Neutrophil (primary cell): ENCODE data around the gene GNAQ.

Experiments used
- H3K27ac ChIP-seq: fragments of 200-600 bp; sonication (generic); 2 replicates; pipeline ENCODE4 v1.5.1; 2016; ENCODE audit warnings: mild to moderate bottlenecking, moderate library complexity
- H3K27me3 ChIP-seq: fragments of 200-600 bp; sonication (generic); 2 replicates; pipeline ENCODE4 v1.6.0; 2016; ENCODE audit warnings: mild to moderate bottlenecking
- H3K36me3 ChIP-seq: fragments of 200-600 bp; sonication (generic); 2 replicates; pipeline ENCODE4 v1.5.1; 2017
- H3K4me1 ChIP-seq, 2 experiments: fragments of 200-600 bp in 1 of 2; sonication (generic) in 1 of 2; 1 replicate in 1 of 2; 2 replicates in 1 of 2; pipeline versions ENCODE4 v1.5.1 to v1.6.1; 2013 to 2016; ENCODE audit warnings: low read depth in 1 of 2, low read length in 1 of 2, mild to moderate bottlenecking in 1 of 2, moderate library complexity in 1 of 2; ENCODE audit not compliant: control insufficient read depth in 1 of 2, insufficient read depth in 1 of 2
- H3K4me3 ChIP-seq, 2 experiments: fragments of 200-600 bp in 1 of 2; sonication (generic) in 1 of 2; 1 replicate in 1 of 2; 2 replicates in 1 of 2; pipeline ENCODE4 v1.5.1; 2013 to 2016; ENCODE audit warnings: low read depth in 1 of 2, low read length in 1 of 2, mild to moderate bottlenecking in 1 of 2, moderate library complexity in 1 of 2
- H3K9me3 ChIP-seq: fragments of 200-600 bp; sonication (generic); 2 replicates; pipeline ENCODE4 v1.5.1; 2016
- TF ChIP-seq, protein P1 (sequence below): fragments of 200-600 bp; sonication (generic); IDR thresholded peaks from 2 replicates; pipeline ENCODE4 v1.5.1; 2016; ENCODE audit warnings: antibody characterized with exemption

Gene GNAQ

GRCh38 chr9:77807846-77808750 is 223.5 kb downstream of the GNAQ start:
- Histone ChIP-seq H3K36me3 (peaks cover 30% of the 10 kb centered on the region), H3K9me3 (no peaks in the 10 kb centered on the region), H3K4me3 (no peak overlapping the region), H3K4me1 (peaks cover 28 to 49% of the 10 kb centered on the region in 2 experiments), H3K27me3 (no peaks in the 10 kb centered on the region), H3K27ac (peak overlapping the region; percentile 66)
- TF ChIP-seq, protein P1, sequence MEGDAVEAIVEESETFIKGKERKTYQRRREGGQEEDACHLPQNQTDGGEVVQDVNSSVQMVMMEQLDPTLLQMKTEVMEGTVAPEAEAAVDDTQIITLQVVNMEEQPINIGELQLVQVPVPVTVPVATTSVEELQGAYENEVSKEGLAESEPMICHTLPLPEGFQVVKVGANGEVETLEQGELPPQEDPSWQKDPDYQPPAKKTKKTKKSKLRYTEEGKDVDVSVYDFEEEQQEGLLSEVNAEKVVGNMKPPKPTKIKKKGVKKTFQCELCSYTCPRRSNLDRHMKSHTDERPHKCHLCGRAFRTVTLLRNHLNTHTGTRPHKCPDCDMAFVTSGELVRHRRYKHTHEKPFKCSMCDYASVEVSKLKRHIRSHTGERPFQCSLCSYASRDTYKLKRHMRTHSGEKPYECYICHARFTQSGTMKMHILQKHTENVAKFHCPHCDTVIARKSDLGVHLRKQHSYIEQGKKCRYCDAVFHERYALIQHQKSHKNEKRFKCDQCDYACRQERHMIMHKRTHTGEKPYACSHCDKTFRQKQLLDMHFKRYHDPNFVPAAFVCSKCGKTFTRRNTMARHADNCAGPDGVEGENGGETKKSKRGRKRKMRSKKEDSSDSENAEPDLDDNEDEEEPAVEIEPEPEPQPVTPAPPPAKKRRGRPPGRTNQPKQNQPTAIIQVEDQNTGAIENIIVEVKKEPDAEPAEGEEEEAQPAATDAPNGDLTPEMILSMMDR = no peak

DNA sequence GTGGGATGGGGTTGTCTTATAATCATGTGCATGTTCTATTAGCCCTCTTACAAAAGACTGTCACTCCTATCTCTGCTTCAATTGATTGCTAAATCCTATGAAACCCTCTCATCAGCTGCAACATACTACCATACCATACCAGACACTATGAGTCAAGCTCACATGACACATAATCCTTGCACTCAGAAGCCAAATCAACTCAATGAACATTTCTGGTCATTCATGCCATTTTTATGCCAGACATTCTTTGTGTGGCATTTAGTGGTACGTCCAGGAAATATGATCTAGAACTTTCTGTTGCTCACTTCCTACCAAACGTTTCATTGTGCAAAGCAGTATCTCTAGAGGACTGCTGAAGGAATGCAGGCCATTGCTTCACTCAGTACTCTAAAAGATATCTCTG is 224.3 kb downstream of the GNAQ start:
- TF ChIP-seq, protein P1 = no peak
- Histone ChIP-seq H3K36me3 (peaks cover 29% of the 10 kb centered on the region), H3K4me1 (peaks cover 28 to 52% of the 10 kb centered on the region in 2 experiments), H3K27ac (peak overlapping the region; percentile 66), H3K4me3 (no peak overlapping the region), H3K27me3 (no peaks in the 10 kb centered on the region), H3K9me3 (no peaks in the 10 kb centered on the region)

DNA sequence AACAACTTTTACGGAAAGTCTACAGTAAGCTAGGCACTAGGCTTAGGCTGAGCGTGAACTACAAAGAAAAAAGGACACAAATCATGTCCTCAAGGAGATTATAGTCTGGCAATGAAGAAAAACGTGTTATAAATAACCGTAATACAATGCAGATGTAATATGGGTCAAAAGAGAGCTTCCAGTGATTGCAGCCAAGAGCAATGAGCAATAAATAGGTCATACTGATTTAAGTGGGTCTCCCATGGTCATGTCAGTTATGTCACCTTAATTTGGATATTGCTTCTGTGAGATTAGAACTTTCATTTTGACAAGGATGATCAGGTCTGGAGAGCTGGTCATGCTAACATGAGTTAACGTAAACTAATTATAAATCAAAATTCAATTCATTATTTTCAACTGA is 224.9 kb downstream of the GNAQ start:
- H3K4me3 ChIP-seq = no peak overlapping the region
- H3K4me1 ChIP-seq = peaks cover 28 to 52% of the 10 kb centered on the region in 2 experiments
- TF ChIP-seq, protein P1 = no peak
- H3K9me3 ChIP-seq = no peaks in the 10 kb centered on the region
- no peaks in the 10 kb centered on the region for H3K27me3 ChIP-seq
- H3K27ac ChIP-seq = peak overlapping the region; percentile 66
- H3K36me3 ChIP-seq = peaks cover 24% of the 10 kb centered on the region

DNA sequence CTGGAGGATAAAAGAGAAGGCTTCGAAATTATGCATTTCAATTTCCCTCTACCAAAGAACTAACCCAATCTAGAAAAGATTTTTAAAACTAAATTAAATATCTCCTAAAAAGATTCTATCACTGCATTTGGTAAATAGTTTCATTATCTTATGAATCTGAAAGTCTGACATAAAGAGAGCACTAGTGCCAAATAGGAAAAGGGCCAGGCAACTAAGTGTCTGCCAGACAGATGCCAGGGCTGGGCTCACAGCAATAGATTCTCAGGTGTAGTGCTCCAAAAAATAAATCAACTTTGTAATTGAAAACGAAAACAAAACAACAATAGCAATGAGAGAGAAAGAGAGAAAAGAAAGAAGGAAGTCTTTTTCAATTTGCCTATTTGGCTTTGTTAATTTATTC is 225.8 kb downstream of the GNAQ start:
- TF ChIP-seq, protein P1 = no peak
- Histone ChIP-seq H3K27me3 (no peaks in the 10 kb centered on the region), H3K9me3 (no peaks in the 10 kb centered on the region), H3K36me3 (peaks cover 18% of the 10 kb centered on the region), H3K27ac (no peak overlapping the region), H3K4me3 (no peak overlapping the region), H3K4me1 (peaks cover 28 to 54% of the 10 kb centered on the region in 2 experiments)

DNA sequence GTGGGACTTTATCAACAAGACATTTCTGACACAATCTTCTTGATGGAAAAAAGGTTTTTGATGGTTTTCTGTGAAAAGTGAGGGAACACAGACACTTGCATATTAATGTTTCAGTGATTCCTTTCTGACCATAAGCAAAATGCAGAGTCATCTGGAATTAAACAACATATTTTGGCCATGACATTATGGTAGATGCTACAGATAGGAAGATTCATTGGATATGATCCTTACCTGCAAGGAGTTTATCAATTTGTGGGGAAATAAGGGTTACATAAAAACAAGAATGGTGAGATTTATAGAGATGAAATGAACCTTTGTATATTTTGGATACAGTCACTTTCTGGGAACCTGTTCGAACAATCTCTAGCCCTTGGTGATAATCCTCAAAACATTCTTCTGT is 228.2 kb downstream of the GNAQ start:
- peaks cover 41 to 63% of the 10 kb centered on the region in 2 experiments for H3K4me1 ChIP-seq
- TF ChIP-seq, protein P1 = no peak
- H3K9me3 ChIP-seq = no peaks in the 10 kb centered on the region
- peak overlapping the region; percentile 32 for H3K27ac ChIP-seq
- no peak overlapping the region for H3K4me3 ChIP-seq
- H3K27me3 ChIP-seq = no peaks in the 10 kb centered on the region
- no peaks in the 10 kb centered on the region for H3K36me3 ChIP-seq
